Activated T-cell treated with anti-CD3 and anti-CD28 coated beads, Interleukin-2, amount 50 U/mL, for 72 hours (primary cell): Measurements from ENCODE around the gene GSTK1. TPM values are rescaled to one million over a fixed set of nuclear protein-coding genes. Genes with fewer than 3 reads are reported as not detected.

Experiments
- ATAC-seq, 2 donors: fragments of 150-1000 bp; cut with Tn5 transposase; replicated peaks in 1 of 2; 2 replicates each; pipeline ENCODE4 v1.10.0; 2021; ENCODE audit warnings: moderate library complexity in 2 of 2, mild to moderate bottlenecking in 1 of 2
- DNase-seq, 2 donors: peaks; one replicate each; pipeline ENCODE4 v3.0.0; 2021 to 2022; ENCODE audit warnings: mixed read lengths in 1 of 2
- H3K27ac Mint-ChIP-seq: one replicate; pipeline ENCODE4 v1.8.0; 2022; ENCODE audit warnings: mild to moderate bottlenecking, moderate library complexity, mixed read lengths
- H3K27me3 Mint-ChIP-seq: one replicate; pipeline ENCODE4 v1.8.0; 2022; ENCODE audit warnings: low read depth, mixed read lengths
- H3K36me3 Mint-ChIP-seq, 2 donors: one replicate each; pipeline ENCODE4 v1.8.0; 2022; ENCODE audit warnings: mixed read lengths in 2 of 2, mild to moderate bottlenecking in 1 of 2; ENCODE audit not compliant: insufficient read depth in 2 of 2
- H3K4me1 Mint-ChIP-seq: one replicate; pipeline ENCODE4 v1.8.0; 2022; ENCODE audit warnings: low read depth, mixed read lengths
- H3K4me3 Mint-ChIP-seq, 2 donors: one replicate each; pipeline ENCODE4 v1.8.0; 2022; ENCODE audit warnings: mild to moderate bottlenecking in 2 of 2, mixed read lengths in 2 of 2, moderate library complexity in 2 of 2
- H3K9me3 Mint-ChIP-seq, 2 donors: one replicate each; pipeline ENCODE4 v1.8.0; 2022; ENCODE audit warnings: mixed read lengths in 2 of 2
- total RNA-seq, 2 donors: library from RNA; stranded (reverse); gene quantifications; one replicate each; pipeline ENCODE4 v1.2.3, GENCODE V29; 2022

The GSTK1 gene
- total RNA-seq, 2 donors from 2014 or later = 242 to 298 TPM

- Mint-ChIP-seq H3K27ac (no peak overlapping the region), H3K27me3 (no peaks in the 10 kb centered on the region), H3K4me1 (no peaks in the 10 kb centered on the region), H3K4me3 (no peak overlapping the region), H3K9me3 (no peaks in the 10 kb centered on the region), H3K36me3 (no peaks in the 10 kb centered on the region)
- no peak for DNase-seq
- ATAC-seq = no peak
These were observed 34.0 kb upstream of the GSTK1 start for GRCh38 chr7:143229054-143229790.

- peaks cover 0 to 1% of the 10 kb centered on the region in 2 donors for H3K9me3 Mint-ChIP-seq
- ATAC-seq (no peak), DNase-seq (no peak)
- H3K27me3 Mint-ChIP-seq = no peaks in the 10 kb centered on the region
- no peak overlapping the region for H3K4me3 Mint-ChIP-seq
- H3K4me1 Mint-ChIP-seq = no peaks in the 10 kb centered on the region
- H3K36me3 Mint-ChIP-seq = no peaks in the 10 kb centered on the region
- no peak overlapping the region for H3K27ac Mint-ChIP-seq
These were observed 32.4 kb upstream of the GSTK1 start for GRCh38 chr7:143230602-143231457.

- no peaks in the 10 kb centered on the region for H3K4me1 Mint-ChIP-seq
- no peak overlapping the region for H3K4me3 Mint-ChIP-seq
- H3K27me3 Mint-ChIP-seq = peaks cover 12% of the 10 kb centered on the region
- no peak for DNase-seq
- peaks cover 6 to 13% of the 10 kb centered on the region in 2 donors for H3K9me3 Mint-ChIP-seq
- no peak overlapping the region for H3K27ac Mint-ChIP-seq
- no peak for ATAC-seq
- H3K36me3 Mint-ChIP-seq = peaks cover 10 to 14% of the 10 kb centered on the region in 2 donors
These were observed 29.3 kb upstream of the GSTK1 start for GRCh38 chr7:143233816-143234532.

- peaks cover 10 to 14% of the 10 kb centered on the region in 2 donors for H3K36me3 Mint-ChIP-seq
- H3K9me3 Mint-ChIP-seq = peaks cover 6 to 13% of the 10 kb centered on the region in 2 donors
- no peak for ATAC-seq
- no peaks in the 10 kb centered on the region for H3K4me1 Mint-ChIP-seq
- H3K27ac Mint-ChIP-seq = no peak overlapping the region
- DNase-seq = no peak
- no peak overlapping the region for H3K4me3 Mint-ChIP-seq
- H3K27me3 Mint-ChIP-seq = peaks cover 12% of the 10 kb centered on the region
These were observed 28.7 kb upstream of the GSTK1 start for GRCh38 chr7:143234533-143234875.

GRCh38 chr7:143235561-143235960, 27.7 kb upstream of the GSTK1 start:
- H3K27me3 Mint-ChIP-seq = peaks cover 12% of the 10 kb centered on the region
- DNase-seq = no peak
- H3K4me1 Mint-ChIP-seq = peaks cover 7% of the 10 kb centered on the region
- no peak overlapping the region for H3K27ac Mint-ChIP-seq
- no peak overlapping the region for H3K4me3 Mint-ChIP-seq
- peaks cover 10 to 14% of the 10 kb centered on the region in 2 donors for H3K36me3 Mint-ChIP-seq
- ATAC-seq = no peak
- peaks cover 6 to 13% of the 10 kb centered on the region in 2 donors for H3K9me3 Mint-ChIP-seq

GRCh38 chr7:143236408-143236990, 26.7 kb upstream of the GSTK1 start:
- no peak for ATAC-seq
- no peak for DNase-seq
- H3K27ac Mint-ChIP-seq = no peak overlapping the region
- peaks cover 10 to 14% of the 10 kb centered on the region in 2 donors for H3K36me3 Mint-ChIP-seq
- H3K4me3 Mint-ChIP-seq = no peak overlapping the region
- peaks cover 12% of the 10 kb centered on the region for H3K27me3 Mint-ChIP-seq
- H3K4me1 Mint-ChIP-seq = peaks cover 17% of the 10 kb centered on the region
- H3K9me3 Mint-ChIP-seq = peaks cover 6 to 13% of the 10 kb centered on the region in 2 donors

GRCh38 chr7:143237366-143237765, 25.9 kb upstream of the GSTK1 start:
- peaks cover 6 to 13% of the 10 kb centered on the region in 2 donors for H3K9me3 Mint-ChIP-seq
- peaks cover 22% of the 10 kb centered on the region for H3K4me1 Mint-ChIP-seq
- ATAC-seq (no peak), DNase-seq (no peak)
- no peak overlapping the region for H3K27ac Mint-ChIP-seq
- peaks cover 12% of the 10 kb centered on the region for H3K27me3 Mint-ChIP-seq
- no peak overlapping the region for H3K4me3 Mint-ChIP-seq
- H3K36me3 Mint-ChIP-seq = peaks cover 13 to 14% of the 10 kb centered on the region in 2 donors

GRCh38 chr7:143238289-143238980, 24.8 kb upstream of the GSTK1 start:
- Mint-ChIP-seq H3K27me3 (peaks cover 12% of the 10 kb centered on the region), H3K4me3 (no peak overlapping the region), H3K9me3 (peaks cover 6 to 13% of the 10 kb centered on the region in 2 donors), H3K36me3 (peaks cover 13 to 14% of the 10 kb centered on the region in 2 donors), H3K4me1 (peaks cover 22% of the 10 kb centered on the region), H3K27ac (no peak overlapping the region)
- ATAC-seq (no peak), DNase-seq (no peak)

GRCh38 chr7:143239813-143240212, 23.4 kb upstream of the GSTK1 start:
- ATAC-seq = peak; percentile 26
- H3K9me3 Mint-ChIP-seq = peaks cover 6 to 13% of the 10 kb centered on the region in 2 donors
- peaks cover 35% of the 10 kb centered on the region for H3K4me1 Mint-ChIP-seq
- peaks cover 13 to 14% of the 10 kb centered on the region in 2 donors for H3K36me3 Mint-ChIP-seq
- peak overlapping the region in 1 of 2 donors; percentile 70 for H3K4me3 Mint-ChIP-seq
- DNase-seq = no peak
- H3K27ac Mint-ChIP-seq = peak overlapping the region; percentile 67
- peaks cover 12% of the 10 kb centered on the region for H3K27me3 Mint-ChIP-seq

- Mint-ChIP-seq H3K9me3 (peaks cover 6 to 13% of the 10 kb centered on the region in 2 donors), H3K27me3 (peaks cover 12% of the 10 kb centered on the region), H3K4me1 (peaks cover 42% of the 10 kb centered on the region), H3K4me3 (peak overlapping the region; percentile 16 to 70), H3K36me3 (peaks cover 13 to 14% of the 10 kb centered on the region in 2 donors), H3K27ac (peak overlapping the region; percentile 77)
- DNase-seq (peak; percentile 70 to 74), ATAC-seq (peak; percentile 79 to 83)
These were observed 22.7 kb upstream of the GSTK1 start for GRCh38 chr7:143240291-143241168.

GRCh38 chr7:143242306-143242705, 20.9 kb upstream of the GSTK1 start:
- DNase-seq = no peak

More at GRCh38 chr7:143242306-143242705, 20.9 kb upstream of the GSTK1 start:
- Mint-ChIP-seq H3K27ac (no peak overlapping the region), H3K4me1 (peaks cover 60% of the 10 kb centered on the region), H3K9me3 (peaks cover 3 to 4% of the 10 kb centered on the region in 2 donors), H3K36me3 (peaks cover 6 to 11% of the 10 kb centered on the region in 2 donors), H3K4me3 (no peak overlapping the region), H3K27me3 (no peaks in the 10 kb centered on the region)
- ATAC-seq = no peak
